HepG2 (cell line): Measurements from ENCODE around the gene GOLGA6L10. TPM values are rescaled to one million over a fixed set of nuclear protein-coding genes. Genes with fewer than 3 reads are reported as not detected.
"Not testable (repeated sequence)": the region's sequence is repeated elsewhere in the genome, so short reads cannot be mapped to it uniquely, and the experiment has no call there.

ENCODE experiments used
- ATAC-seq: fragments of 200-7000 bp; cut with Tn5 transposase; 3 replicates; pipeline ENCODE4 v1.9.1; 2020; ENCODE audit warnings: mild to moderate bottlenecking, moderate library complexity
- BruUV-seq: library from RNA; stranded (reverse); fragments of 400-500 nt; replicated peaks from 2 replicates; lab custom pipeline; 2021; lab: Mats Ljungman, UMichigan
- CTCF ChIA-PET: fragments of 300-600 bp; formaldehyde crosslinking; extraction: SDS; loops from one replicate; lab custom pipeline; 2021; ENCODE audit warnings: low total read pairs, inconsistent platforms, low intra/inter-chr PET ratio; lab: Yijun Ruan, JAX
- POLR2A ChIA-PET: fragments of 350-600 bp; sonication (Branson Sonifier 250); formaldehyde crosslinking; loops from one replicate; lab custom pipeline; 2020; ENCODE audit warnings: antibody characterized with exemption, inconsistent platforms; lab: Yijun Ruan, JAX
- DNase-seq: peaks from one replicate; pipeline ENCODE4 v3.0.0-alpha.2; 2015; ENCODE audit warnings: low spot score
- FAIRE-seq: peaks from 3 replicates; lab custom pipeline; 2011; peaks lifted over from hg19 to GRCh38; lab: Jason Lieb, UNC
- H2AFZ ChIP-seq: one replicate; pipeline ENCODE4 v1.6.1; 2011; ENCODE audit warnings: low read length, inconsistent platforms
- H3K27ac ChIP-seq: fragments of 300-600 bp; 3 replicates; pipeline ENCODE4 v1.8.0; 2011; ENCODE audit warnings: mixed run types, mild to moderate bottlenecking, mixed read lengths, low read length, inconsistent platforms; ENCODE audit not compliant: insufficient read depth; ENCODE audit errors: extremely low read length
- H3K27me3 ChIP-seq, 2 experiments: fragments of 200-600 bp in 1 of 2; 2 replicates in 1 of 2; 3 replicates in 1 of 2; pipeline versions ENCODE4 v1.6.0 to v1.8.0; 2011; ENCODE audit warnings: low read length in 2 of 2, mild to moderate bottlenecking in 2 of 2, moderate library complexity in 2 of 2, inconsistent platforms in 1 of 2; ENCODE audit not compliant: insufficient read depth in 2 of 2, control insufficient read depth in 1 of 2
- H3K36me3 ChIP-seq, 2 experiments: fragments of 200-600 bp in 1 of 2; replicated peaks in 1 of 2; 2 replicates in 1 of 2; 3 replicates in 1 of 2; pipeline versions ENCODE4 v1.5.1 to v1.8.0; 2011; ENCODE audit warnings: low read length in 2 of 2, inconsistent platforms in 1 of 2; ENCODE audit not compliant: insufficient read depth in 2 of 2, control insufficient read depth in 1 of 2
- H3K4me1 ChIP-seq: 2 replicates; pipeline ENCODE4 v1.5.1; 2012; ENCODE audit warnings: low read length, inconsistent platforms; ENCODE audit not compliant: insufficient read depth
- H3K4me2 ChIP-seq: 2 replicates; pipeline ENCODE4 v1.6.0; 2011; ENCODE audit warnings: low read depth, low read length, inconsistent platforms
- H3K4me3 ChIP-seq, 3 experiments: fragments of 200-600 bp in 1 of 3; sonication (generic), shearing (Covaris generic) in 1 of 3; replicated peaks in 1 of 3; 2 replicates each; pipeline ENCODE4 v1.5.1; 2011 to 2016; ENCODE audit warnings: low read length in 3 of 3, inconsistent platforms in 2 of 3, low read depth in 2 of 3, mild to moderate bottlenecking in 2 of 3, control low read depth in 1 of 3, mixed read lengths in 1 of 3; ENCODE audit not compliant: insufficient read depth in 1 of 3
- H3K79me2 ChIP-seq: one replicate; pipeline ENCODE4 v1.6.1; 2011; ENCODE audit warnings: low read length, inconsistent platforms; ENCODE audit not compliant: insufficient read depth
- H3K9ac ChIP-seq: 2 replicates; pipeline ENCODE4 v1.6.0; 2011; ENCODE audit warnings: mild to moderate bottlenecking, low read depth, low read length, inconsistent platforms; ENCODE audit not compliant: insufficient read depth
- H3K9me3 ChIP-seq: 2 replicates; pipeline ENCODE4 v1.5.1; 2012; ENCODE audit warnings: mild to moderate bottlenecking, low read length
- H4K20me1 ChIP-seq: 2 replicates; pipeline ENCODE4 v1.6.0; 2011; ENCODE audit warnings: inconsistent platforms, mild to moderate bottlenecking, low read length, moderate library complexity; ENCODE audit not compliant: insufficient read depth
- ZFP36L1 ChIP-seq: sonication (generic); formaldehyde crosslinking; IDR thresholded peaks from 2 replicates; pipeline ENCODE4 v1.8.0; 2022; ENCODE audit warnings: mild to moderate bottlenecking, missing genetic modification reagents, moderate library complexity
- WGBS: methylation state at CpG from one replicate; pipeline ENCODE4 v1.1.6; 2017; ENCODE audit warnings: low lambda C conversion rate; 5-methylcytosine and 5-hydroxymethylcytosine counted together
- in situ Hi-C: cut with HindIII; loops from 2 replicates; pipeline ENCODE4 v1.10.0; 2017; ENCODE audit warnings: low pct_unique_long_range_greater_than_20kb; ENCODE audit not compliant: extremely low pct_ligation_motif_present
- intact Hi-C: fragments of 100-400 bp; cut with micrococcal nuclease; formaldehyde crosslinking; loops from one replicate; pipeline ENCODE4 v1.10.0; 2022; ENCODE audit not compliant: unreplicated experiment
- polyA plus RNA-seq, 8 experiments: library from polyadenylated mRNA; depleted of rRNA in 3 of 8; stranded (reverse) in 7 of 8; unstranded in 1 of 8; fragments of >200 nt; fragmentation: Illumina TruSeq in 4 of 8; extraction: Trizol in 4 of 8; gene quantifications; 2 replicates each; pipeline versions ENCODE4 v1.2.1 to v1.2.3, GENCODE V29; 2011 to 2016; ENCODE audit warnings: low read depth in 4 of 8, missing spikeins in 1 of 8, mixed read lengths in 1 of 8; ENCODE audit not compliant: insufficient read depth in 1 of 8
- total RNA-seq, 5 experiments: library from RNA; depleted of rRNA; stranded (reverse); fragments of >200 nt; fragmentation: Illumina TruSeq; extraction: Trizol; gene quantifications; 2 replicates each; pipeline ENCODE4 v1.2.3, GENCODE V29; 2016; ENCODE audit warnings: low read depth in 1 of 5
- TF ChIP-seq, protein P1 (sequence below): sonication (generic); formaldehyde crosslinking; IDR thresholded peaks from 2 replicates; pipeline ENCODE4 v1.4.0; 2020; ENCODE audit warnings: missing genetic modification reagents

GOLGA6L10 gene
- total and polyA plus RNA-seq, 2 of the 13 experiments (the other 11 are each of a cell fraction or from before 2014, with no cell fraction given): 1.5 to 2.5 TPM

DNA sequence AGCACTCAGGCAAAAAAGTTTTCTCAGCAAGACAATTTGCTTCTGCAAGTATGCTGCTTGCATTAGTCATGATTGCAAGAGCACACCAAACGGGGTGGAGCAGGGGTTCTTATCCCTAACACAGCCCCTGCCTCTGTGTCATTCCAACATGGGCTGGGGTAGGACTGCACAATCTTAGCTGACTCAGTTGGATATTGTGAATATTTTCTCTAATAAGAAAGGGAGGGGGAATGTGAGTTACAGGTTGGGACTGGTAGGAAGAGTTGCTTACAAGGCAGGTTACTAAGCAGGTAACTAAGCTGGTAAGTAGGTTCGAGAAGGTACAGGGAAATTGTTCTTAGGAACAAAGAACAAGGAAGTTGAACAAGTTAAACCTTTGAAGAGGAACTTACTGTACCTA is 24.4 kb upstream of the GOLGA6L10 start:
- H4K20me1 ChIP-seq, H3K27me3 ChIP-seq, H3K4me2 ChIP-seq, H3K4me3 ChIP-seq, H3K27ac ChIP-seq, H2AFZ ChIP-seq, DNase-seq, H3K9ac ChIP-seq, CTCF ChIA-PET, H3K36me3 ChIP-seq, in situ Hi-C loops, intact Hi-C loops, FAIRE-seq, H3K79me2 ChIP-seq, H3K9me3 ChIP-seq, ATAC-seq, POLR2A ChIA-PET, BruUV-seq: not testable (repeated sequence)
- WGBS: 85% methylated on average over 2 of the region's 2 CpGs
- H3K4me1 ChIP-seq: peaks cover 20% of the 10 kb centered on the region

DNA sequence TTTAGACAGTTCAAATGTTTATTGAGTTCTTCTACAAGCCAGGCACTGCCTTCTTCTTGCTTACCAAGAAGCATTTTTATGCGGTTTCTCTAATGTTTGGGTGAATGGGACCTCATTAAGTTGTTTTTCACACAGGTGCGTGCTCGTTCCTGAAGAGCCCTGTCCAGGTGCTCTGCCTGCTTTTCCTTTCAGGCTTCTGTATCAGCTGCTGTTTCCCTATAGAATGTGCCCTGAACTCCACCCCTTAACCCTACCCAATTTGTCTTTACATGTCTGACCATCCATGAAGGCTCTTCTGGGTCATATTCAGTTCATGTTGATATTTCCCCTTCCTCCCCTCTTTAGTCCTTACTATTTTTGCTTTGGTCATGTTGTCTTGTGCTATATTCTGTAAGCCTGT is 22.4 kb upstream of the GOLGA6L10 start:
- FAIRE-seq: no peak
- no peaks in the 10 kb centered on the region for H3K9me3 ChIP-seq
- H3K9ac ChIP-seq: no peak overlapping the region
- no peak for TF ChIP-seq ZFP36L1 (CRISPR knock-in tag)
- TF ChIP-seq, protein P1, sequence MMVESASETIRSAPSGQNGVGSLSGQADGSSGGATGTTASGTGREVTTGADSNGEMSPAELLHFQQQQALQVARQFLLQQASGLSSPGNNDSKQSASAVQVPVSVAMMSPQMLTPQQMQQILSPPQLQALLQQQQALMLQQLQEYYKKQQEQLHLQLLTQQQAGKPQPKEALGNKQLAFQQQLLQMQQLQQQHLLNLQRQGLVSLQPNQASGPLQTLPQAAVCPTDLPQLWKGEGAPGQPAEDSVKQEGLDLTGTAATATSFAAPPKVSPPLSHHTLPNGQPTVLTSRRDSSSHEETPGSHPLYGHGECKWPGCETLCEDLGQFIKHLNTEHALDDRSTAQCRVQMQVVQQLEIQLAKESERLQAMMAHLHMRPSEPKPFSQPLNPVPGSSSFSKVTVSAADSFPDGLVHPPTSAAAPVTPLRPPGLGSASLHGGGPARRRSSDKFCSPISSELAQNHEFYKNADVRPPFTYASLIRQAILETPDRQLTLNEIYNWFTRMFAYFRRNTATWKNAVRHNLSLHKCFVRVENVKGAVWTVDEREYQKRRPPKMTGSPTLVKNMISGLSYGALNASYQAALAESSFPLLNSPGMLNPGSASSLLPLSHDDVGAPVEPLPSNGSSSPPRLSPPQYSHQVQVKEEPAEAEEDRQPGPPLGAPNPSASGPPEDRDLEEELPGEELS (CRISPR knock-in tag): no peak
- TF ChIP-seq, all 625 proteins: peak for 0
- H3K27ac ChIP-seq: no peak overlapping the region
- POLR2A ChIA-PET: no interaction called here
- in situ Hi-C loops: no loop called here
- H3K4me2 ChIP-seq: no peak overlapping the region
- BruUV-seq: no TSS peak
- peaks cover 20% of the 10 kb centered on the region for H3K4me1 ChIP-seq
- no peaks in the 10 kb centered on the region for H4K20me1 ChIP-seq
- H3K36me3 ChIP-seq: no peaks in the 10 kb centered on the region
- ATAC-seq (no peak), DNase-seq (no peak)
- WGBS: 98% methylated on average over 3 of the region's 3 CpGs
- intact Hi-C loops: no loop called here
- H2AFZ ChIP-seq: no peak overlapping the region
- peaks cover 6% of the 10 kb centered on the region for H3K79me2 ChIP-seq
- no peaks in the 10 kb centered on the region for H3K27me3 ChIP-seq
- H3K4me3 ChIP-seq: no peak overlapping the region
- CTCF ChIA-PET: no interaction called here

DNA sequence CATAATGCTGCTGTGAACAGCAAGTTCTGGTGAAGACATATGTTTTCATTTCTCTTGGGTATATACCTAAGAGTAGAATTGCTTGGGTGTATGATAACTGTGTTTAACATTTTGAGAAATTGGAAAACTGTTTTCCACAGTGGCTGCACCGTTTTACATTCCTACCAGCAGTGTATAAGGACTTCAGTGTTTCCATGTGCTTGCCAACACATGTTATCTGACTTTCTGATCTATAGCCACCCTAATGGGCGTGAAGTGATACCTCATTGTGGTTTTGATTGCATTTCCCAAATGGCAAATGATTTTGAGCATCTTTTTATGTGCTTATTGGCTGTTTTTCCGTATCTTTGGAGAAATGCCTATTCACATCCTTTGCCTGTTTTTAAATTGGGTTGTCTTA is 18.5 kb upstream of the GOLGA6L10 start:
- H3K27ac ChIP-seq, DNase-seq, H3K9ac ChIP-seq, ATAC-seq, H3K36me3 ChIP-seq, H2AFZ ChIP-seq, POLR2A ChIA-PET, H3K9me3 ChIP-seq, in situ Hi-C loops, BruUV-seq, H3K27me3 ChIP-seq, intact Hi-C loops, H3K4me2 ChIP-seq, H3K4me3 ChIP-seq, FAIRE-seq, H4K20me1 ChIP-seq, H3K79me2 ChIP-seq, CTCF ChIA-PET: not testable (repeated sequence)
- peaks cover 11% of the 10 kb centered on the region for H3K4me1 ChIP-seq
- WGBS: 56% methylated on average over 2 of the region's 3 CpGs
